Uterus (tissue), 4 donors: ENCODE measurements around the gene PAXIP1. TPM values are rescaled to one million over a fixed set of nuclear protein-coding genes. Genes with fewer than 3 reads are reported as not detected.

ENCODE experiments used
- DNase-seq, 2 donors: peaks; one replicate each; pipeline ENCODE4 v3.0.0-alpha.2; 2019 to 2020
- H3K27ac ChIP-seq, 2 donors: fragments of 200-600 bp; sonication (generic); 1 replicate in 1 of 2; 2 replicates in 1 of 2; pipeline ENCODE4 v1.5.1; 2016 to 2018
- H3K27me3 ChIP-seq, 2 donors: fragments of 200-600 bp; sonication (generic); one replicate each; pipeline ENCODE4 v1.5.1; 2018 to 2019; ENCODE audit warnings: control low read depth in 1 of 2
- H3K36me3 ChIP-seq, 2 donors: fragments of 200-600 bp; sonication (generic); one replicate each; pipeline ENCODE4 v1.5.1; 2019; ENCODE audit warnings: control low read depth in 1 of 2
- H3K4me1 ChIP-seq, 2 donors: fragments of 200-600 bp; sonication (generic); one replicate each; pipeline ENCODE4 v1.5.1; 2018 to 2019; ENCODE audit warnings: control low read depth in 1 of 2
- H3K4me3 ChIP-seq, 2 donors: fragments of 200-600 bp; sonication (generic); 1 replicate in 1 of 2; 2 replicates in 1 of 2; pipeline ENCODE4 v1.5.1; 2018 to 2019; ENCODE audit warnings: mild to moderate bottlenecking in 1 of 2
- H3K9me3 ChIP-seq, 2 donors: fragments of 200-600 bp; sonication (generic); one replicate each; pipeline ENCODE4 v1.5.1; 2019; ENCODE audit warnings: control low read depth in 1 of 2
- CTCF ChIP-seq, 4 experiments: fragments of 200-600 bp in 2 of 4; fragments of 450-650 bp in 2 of 4; sonication (generic) in 2 of 4; IDR thresholded peaks; one replicate each; pipeline ENCODE4 v1.5.1; 2016 to 2019; ENCODE audit warnings: antibody characterized with exemption in 4 of 4, mild to moderate bottlenecking in 2 of 4, moderate library complexity in 1 of 4
- POLR2A ChIP-seq, 2 donors: fragments of 450-650 bp; IDR thresholded peaks; one replicate each; pipeline ENCODE4 v1.6.1; 2016; ENCODE audit warnings: antibody characterized with exemption in 2 of 2, mild to moderate bottlenecking in 1 of 2, moderate library complexity in 1 of 2
- intact Hi-C: fragments of 100-400 bp; cut with DNase I; formaldehyde crosslinking; loops from one replicate; pipeline ENCODE4 v1.15.1; 2023; ENCODE audit warnings: low total_unique reads
- total RNA-seq, 4 donors: library from RNA; depleted of rRNA in 3 of 4; stranded (reverse); fragments of >200 nt in 3 of 4; gene quantifications; one replicate each; pipeline versions ENCODE4 v1.1.0 to v1.2.4, GENCODE V29; 2014 to 2023
- donor health status: DM: yes; HTN: yes; CAD: no.

PAXIP1 gene
- total RNA-seq, 4 donors from 2014 or later = 11.2 to 22.5 (median 17.3) TPM

- Histone ChIP-seq H3K4me3 (no peak overlapping the region), H3K9me3 (no peaks in the 10 kb centered on the region), H3K4me1 (no peaks in the 10 kb centered on the region), H3K27me3 (no peaks in the 10 kb centered on the region), H3K27ac (no peak overlapping the region), H3K36me3 (no peaks in the 10 kb centered on the region)
- no peak for TF ChIP-seq POLR2A (IDR thresholded peaks at IDR 0.05)
- TF ChIP-seq CTCF (IDR thresholded peaks at IDR 0.05) = no peak
- intact Hi-C loops = no loop called here
- DNase-seq = no peak
Measured at GRCh38 chr7:154899862-154900261, 103.1 kb downstream of the PAXIP1 start.

- TF ChIP-seq CTCF (IDR thresholded peaks at IDR 0.05) = no peak
- no peak for TF ChIP-seq POLR2A (IDR thresholded peaks at IDR 0.05)
- H3K9me3 ChIP-seq = no peaks in the 10 kb centered on the region
- H3K4me1 ChIP-seq = no peaks in the 10 kb centered on the region
- no peaks in the 10 kb centered on the region for H3K27me3 ChIP-seq
- intact Hi-C loops = no loop called here
- no peak overlapping the region for H3K27ac ChIP-seq
- H3K4me3 ChIP-seq = no peak overlapping the region
- DNase-seq = no peak
- H3K36me3 ChIP-seq = no peaks in the 10 kb centered on the region
Measured at GRCh38 chr7:154898973-154899855, 103.7 kb downstream of the PAXIP1 start.

GRCh38 chr7:154896076-154896475, 106.8 kb downstream of the PAXIP1 start:
- H3K36me3 ChIP-seq = no peaks in the 10 kb centered on the region
- no peak overlapping the region for H3K4me3 ChIP-seq
- intact Hi-C loops = no loop called here
- no peak overlapping the region for H3K27ac ChIP-seq
- H3K27me3 ChIP-seq = no peaks in the 10 kb centered on the region
- no peaks in the 10 kb centered on the region for H3K4me1 ChIP-seq
- no peaks in the 10 kb centered on the region for H3K9me3 ChIP-seq
- TF ChIP-seq POLR2A (IDR thresholded peaks at IDR 0.05) = no peak
- TF ChIP-seq CTCF (IDR thresholded peaks at IDR 0.05) = no peak
- DNase-seq = no peak

Other genes starting within 250 kb of the PAXIP1 start
- not detected for gene HTR5A, start 67.2 kb upstream of the PAXIP1 start, total RNA-seq